GM12801 (cell line): Measurements from ENCODE around the gene RBMS3.

Experiments used
- CTCF ChIP-seq: IDR thresholded peaks from one replicate; pipeline ENCODE4 v1.5.1; 2011; ENCODE audit warnings: control low read depth; ENCODE audit not compliant: insufficient read length; ENCODE audit errors: extremely low read depth

The RBMS3 gene

GRCh38 chr3:29695643-29696198 lies 414.9 kb downstream of the RBMS3 start:
- no peak for TF ChIP-seq CTCF

DNA sequence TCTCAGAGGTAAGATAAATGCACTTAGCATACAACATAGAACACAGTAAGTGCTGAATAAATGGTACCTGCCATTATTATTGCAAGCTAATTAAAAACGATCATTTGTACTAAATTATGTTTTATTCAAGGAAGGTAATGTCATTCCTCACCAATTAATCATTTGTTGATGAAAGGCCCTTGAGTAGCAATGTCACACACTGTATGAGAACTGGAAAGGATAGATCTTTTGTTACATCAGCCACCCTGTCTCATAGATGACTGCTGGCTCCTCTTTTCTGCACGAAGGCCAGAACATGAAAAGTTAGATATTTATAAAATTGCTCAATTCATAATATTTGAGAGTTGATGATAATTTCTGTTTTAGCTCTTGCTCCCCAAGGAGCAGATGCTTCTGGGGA lies 415.4 kb downstream of the RBMS3 start:
- TF ChIP-seq CTCF, result no peak

GRCh38 chr3:29697989-29698388 lies 417.1 kb downstream of the RBMS3 start:
- TF ChIP-seq CTCF, result no peak

DNA sequence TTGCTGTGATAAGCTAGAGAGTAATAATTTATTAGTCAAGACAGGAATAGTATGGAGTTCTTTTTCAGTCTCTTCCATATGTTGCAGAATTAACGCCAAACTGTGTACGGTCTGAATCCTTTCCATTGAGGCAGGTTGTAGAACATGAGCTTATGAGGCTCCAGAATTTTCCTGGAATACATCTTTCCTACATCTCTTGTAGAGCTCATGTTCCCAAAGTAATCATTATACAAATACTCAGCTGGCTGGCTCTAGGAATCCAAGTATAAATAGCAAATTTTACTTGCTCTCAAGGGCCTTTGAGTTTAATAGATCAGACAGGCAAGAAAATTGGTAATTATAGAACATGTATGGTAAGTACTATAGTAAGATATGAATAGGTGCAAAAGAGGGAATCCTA lies 419.4 kb downstream of the RBMS3 start:
- TF ChIP-seq CTCF, result no peak

DNA sequence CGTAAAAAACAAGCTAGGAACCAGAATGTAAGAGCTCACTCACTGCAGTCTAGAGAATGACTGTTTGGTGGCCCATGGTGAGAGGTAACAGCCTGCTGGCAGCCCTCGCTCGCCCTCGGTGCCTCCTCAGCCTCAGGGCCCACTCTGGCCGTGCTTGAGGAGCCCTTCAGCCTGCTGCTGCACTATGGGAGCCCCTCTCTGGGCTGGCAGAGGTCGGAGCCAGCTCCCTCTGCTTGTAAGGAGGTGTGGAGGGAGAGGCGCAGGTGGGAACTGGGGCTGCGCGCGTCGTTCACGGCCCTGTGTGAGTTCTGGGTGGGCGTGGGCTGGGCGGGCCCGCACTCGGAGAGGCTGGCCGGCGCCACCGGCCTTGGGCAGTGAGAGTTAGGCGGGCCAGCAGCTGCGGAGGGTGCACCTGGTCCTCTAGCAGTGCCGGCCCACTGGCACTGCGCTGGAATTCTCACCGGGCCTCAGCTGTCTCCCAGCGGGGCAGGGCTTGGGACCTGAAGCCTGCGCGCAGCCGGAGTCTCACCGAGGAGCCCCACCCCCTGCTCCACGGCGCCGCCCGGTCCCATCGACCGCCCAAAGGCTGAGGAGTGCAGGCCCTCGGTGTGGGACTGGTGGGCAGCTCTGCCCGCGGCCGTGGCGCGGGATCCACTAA lies 420.6 kb downstream of the RBMS3 start:
- no peak for TF ChIP-seq CTCF

DNA sequence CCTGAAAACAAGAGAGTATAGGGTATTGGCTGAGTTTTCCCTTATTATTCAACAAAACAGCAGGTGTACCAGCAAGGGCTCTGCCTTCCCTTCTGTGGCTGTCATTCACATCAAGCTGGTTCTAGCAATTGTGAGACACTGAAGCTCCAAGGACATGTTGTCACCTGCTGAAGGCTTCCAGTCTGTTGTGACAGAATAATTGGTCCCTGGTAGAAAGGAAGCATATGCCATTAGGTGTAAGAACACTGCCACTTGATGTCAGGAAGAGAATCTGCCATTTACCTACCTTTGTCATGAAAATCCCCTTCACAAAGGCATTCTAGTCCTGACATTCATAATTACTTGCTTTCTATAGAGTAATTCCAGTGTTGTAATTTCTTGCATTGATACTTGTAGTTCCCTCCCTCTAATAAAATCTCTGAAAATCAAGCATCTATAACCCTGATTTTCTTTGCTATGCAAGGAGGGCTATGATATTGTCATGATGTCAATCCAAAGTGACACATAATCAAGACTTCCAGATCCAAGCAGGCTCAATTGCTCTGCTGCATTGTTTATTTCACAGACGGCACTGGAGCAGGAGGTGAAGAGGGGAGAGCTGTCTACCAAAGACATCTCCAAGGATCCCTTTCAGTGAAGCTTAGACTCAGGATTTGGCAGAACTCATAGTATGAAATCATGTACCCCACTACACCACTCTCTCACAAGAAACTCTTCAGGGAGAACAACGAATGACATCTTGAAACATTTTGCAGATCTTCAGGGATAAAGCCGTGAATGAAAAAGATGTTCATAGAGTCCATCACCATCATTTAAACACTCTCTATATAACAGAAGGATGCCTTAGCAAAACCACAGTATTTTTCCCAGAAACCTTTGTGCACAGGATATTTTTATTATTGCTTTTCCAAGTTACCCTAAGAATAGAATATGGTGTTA lies 425.3 kb downstream of the RBMS3 start:
- no peak for TF ChIP-seq CTCF

DNA sequence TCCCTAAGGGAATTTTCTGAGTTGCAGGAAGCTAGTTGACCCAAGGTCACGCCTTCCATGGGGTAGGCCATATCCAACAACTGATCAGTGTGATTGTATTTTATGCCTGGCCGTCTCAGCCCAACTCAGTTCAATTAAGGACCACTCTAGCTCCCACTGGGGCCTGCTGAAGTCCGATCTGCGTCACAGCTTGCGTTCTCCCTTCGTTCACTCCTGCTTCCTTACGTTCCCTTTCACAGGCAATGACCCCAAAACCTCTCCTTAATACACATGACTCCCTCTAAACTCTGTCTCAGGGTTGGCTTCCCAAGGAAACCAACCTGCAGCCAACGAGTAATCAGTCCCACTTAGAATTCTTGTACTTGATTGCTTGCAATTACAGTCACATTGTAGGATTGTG lies 428.0 kb downstream of the RBMS3 start:
- TF ChIP-seq CTCF, result no peak
